ENCODE results near the gene MAPT.

DNA sequence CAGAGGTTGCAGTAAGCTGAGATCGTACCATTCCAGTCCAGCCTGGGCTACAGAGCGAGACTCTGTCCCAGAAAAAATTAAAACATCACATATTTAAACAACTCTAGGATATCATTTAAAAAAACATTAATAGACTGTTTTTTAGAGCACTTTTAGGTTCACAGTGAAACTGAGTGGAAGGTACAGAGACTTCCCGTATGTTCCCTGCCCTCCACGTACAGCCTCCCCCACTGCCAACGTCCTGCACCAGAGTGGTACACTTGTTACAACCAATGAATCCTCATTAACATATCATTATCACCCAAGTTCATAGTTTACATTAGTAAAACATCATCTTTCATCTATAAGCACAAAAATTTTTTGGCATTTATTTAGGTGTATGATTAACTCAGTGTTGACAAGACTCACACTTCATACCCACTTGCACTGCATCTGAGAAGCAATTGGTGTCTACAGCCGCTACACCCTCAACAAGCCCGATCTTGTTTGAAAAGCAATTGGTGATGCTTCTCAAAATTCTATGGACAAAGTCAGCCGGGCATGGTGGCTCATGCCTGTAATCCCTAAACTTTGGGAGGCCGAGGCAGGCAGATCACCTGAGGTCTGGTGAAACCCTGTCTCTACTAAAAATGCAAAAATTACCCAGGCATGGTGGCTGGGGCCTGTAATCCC is 64.8 kb downstream of the MAPT start:
- TF ChIP-seq ZFP3 (CRISPR knock-in tag; IDR thresholded peaks at IDR 0.05) (no peak), TCF4 (CRISPR knock-in tag; IDR thresholded peaks at IDR 0.05; ENCODE audit: borderline replicate concordance) (no peak), ARNTL (CRISPR knock-in tag; IDR thresholded peaks at IDR 0.05; ENCODE audit: borderline replicate concordance, low read depth) (no peak)

Data from SK-N-SH treated with all-trans-retinoic acid at 6 μM for 48 hours (cell line).